GM19372 (cell line): Measurements from ENCODE around the gene CRYBG3.
A peak's percentile ranks its signal among the peaks of the same experiment; 100 is the strongest.
"Not testable (repeated sequence)": the region's sequence is repeated elsewhere in the genome, so short reads cannot be mapped to it uniquely, and the experiment has no call there.

Experiments used
- ATAC-seq: cut with Tn5 transposase; IDR thresholded peaks from one replicate; pipeline ENCODE4 v1.9.1; 2021; ENCODE audit warnings: mild to moderate bottlenecking, low read depth, moderate library complexity; ENCODE audit not compliant: unreplicated experiment

CRYBG3 gene

GRCh38 chr3:97892852-97893251 is 71.0 kb downstream of the CRYBG3 start:
- ATAC-seq: no peak

DNA sequence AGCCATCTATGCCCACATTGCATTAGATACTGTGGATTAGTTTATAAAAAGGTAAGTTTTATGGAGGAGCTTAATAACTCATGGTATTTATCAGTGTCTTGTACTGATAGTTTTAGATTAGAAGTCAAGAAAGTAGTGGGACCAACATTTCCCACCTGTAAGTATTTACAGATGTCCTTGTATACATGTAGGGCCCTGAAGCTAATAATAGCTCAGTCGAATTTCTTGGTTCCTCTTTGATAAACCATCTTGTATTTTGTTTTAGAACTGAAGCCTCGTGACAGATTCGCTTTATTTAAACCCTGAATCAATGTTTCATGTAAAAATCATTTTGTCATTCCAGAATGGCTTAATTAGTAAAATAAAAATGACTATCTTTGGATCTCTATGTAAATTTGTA is 73.4 kb downstream of the CRYBG3 start:
- ATAC-seq: peak; percentile 66

DNA sequence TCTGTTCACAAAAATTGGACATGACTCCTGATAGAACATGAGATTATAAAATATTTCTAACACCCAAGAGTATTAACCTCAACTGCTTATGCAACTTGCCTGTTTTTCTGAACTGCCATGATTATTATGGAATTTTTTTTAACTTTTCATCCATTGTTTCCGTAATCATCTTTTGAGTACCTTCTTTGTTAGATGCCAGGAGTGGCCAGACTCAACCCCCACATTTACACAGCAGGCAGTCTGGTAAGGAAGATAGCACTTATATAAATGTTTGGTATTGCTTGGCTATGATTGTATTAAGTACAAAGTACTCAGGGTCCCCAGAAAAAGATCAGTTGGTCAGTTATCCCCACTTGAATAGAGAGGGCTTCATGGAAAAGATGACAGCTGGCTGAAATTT is 74.3 kb downstream of the CRYBG3 start:
- no peak for ATAC-seq

- no peak for ATAC-seq
Measured at GRCh38 chr3:97896547-97896946, 74.7 kb downstream of the CRYBG3 start.

DNA sequence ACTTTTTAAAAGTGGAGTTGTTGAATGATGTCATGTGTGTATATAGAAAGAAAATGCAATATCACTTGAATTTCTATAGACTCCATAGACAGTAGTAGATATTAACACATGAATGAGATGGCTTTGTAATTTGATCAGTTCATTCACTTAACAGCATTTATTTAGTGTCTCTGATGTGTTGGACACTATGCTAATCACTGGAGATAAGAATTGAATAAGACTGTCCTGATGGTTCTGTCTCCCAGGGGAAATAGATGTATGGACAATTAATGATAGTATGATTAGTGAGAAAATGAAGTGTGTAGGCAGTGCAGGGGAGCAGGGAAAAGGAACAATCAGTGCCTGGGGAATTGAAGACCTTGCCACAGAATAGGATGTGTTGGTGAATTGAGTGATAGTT is 77.5 kb downstream of the CRYBG3 start:
- ATAC-seq: no peak

GRCh38 chr3:97901313-97902248 is 79.8 kb downstream of the CRYBG3 start:
- ATAC-seq: no peak

DNA sequence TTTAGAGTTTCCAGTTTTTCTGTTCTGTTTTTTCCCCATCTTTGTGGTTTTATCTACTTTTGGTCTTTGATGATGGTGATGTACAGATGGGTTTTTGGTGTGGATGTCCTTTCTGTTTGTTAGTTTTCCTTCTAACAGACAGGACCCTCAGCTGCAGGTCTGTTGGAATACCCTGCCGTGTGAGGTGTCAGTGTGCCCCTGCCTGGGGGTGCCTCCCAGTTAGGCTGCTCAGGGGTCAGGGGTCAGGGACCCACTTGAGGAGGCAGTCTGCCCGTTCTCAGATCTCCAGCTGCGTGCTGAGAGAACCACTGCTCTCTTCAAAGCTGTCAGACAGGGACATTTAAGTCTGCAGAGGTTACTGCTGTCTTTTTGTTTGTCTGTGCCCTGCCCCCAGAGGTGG is 88.0 kb downstream of the CRYBG3 start:
- ATAC-seq: not testable (repeated sequence)

GRCh38 chr3:97910236-97910831 is 88.5 kb downstream of the CRYBG3 start:
- not testable (repeated sequence) for ATAC-seq

- no peak for ATAC-seq
Measured at GRCh38 chr3:97910931-97911351, 89.1 kb downstream of the CRYBG3 start.

DNA sequence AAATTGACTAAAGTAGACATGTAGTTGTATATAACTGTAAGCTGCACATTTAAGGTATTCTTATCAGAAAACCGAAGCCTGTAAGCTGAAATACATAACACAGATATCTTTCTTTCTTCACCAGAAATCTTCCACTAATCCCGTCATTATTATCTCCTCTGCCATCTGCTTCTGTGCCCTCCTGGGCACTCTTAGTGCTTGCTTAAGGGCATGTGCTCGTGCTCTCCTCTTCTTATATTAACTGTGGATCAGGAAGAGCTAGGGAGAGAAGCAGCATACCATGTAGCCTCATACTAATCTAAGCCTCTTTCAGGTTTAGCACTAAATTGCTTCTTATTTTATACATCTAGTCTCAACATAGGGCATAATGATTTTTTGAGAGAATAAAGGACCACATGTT is 89.6 kb downstream of the CRYBG3 start:
- ATAC-seq: no peak

- ATAC-seq: no peak
Measured at GRCh38 chr3:97914388-97914787, 92.6 kb downstream of the CRYBG3 start.

- ATAC-seq: no peak
Measured at GRCh38 chr3:97916576-97916975, 94.8 kb downstream of the CRYBG3 start.

DNA sequence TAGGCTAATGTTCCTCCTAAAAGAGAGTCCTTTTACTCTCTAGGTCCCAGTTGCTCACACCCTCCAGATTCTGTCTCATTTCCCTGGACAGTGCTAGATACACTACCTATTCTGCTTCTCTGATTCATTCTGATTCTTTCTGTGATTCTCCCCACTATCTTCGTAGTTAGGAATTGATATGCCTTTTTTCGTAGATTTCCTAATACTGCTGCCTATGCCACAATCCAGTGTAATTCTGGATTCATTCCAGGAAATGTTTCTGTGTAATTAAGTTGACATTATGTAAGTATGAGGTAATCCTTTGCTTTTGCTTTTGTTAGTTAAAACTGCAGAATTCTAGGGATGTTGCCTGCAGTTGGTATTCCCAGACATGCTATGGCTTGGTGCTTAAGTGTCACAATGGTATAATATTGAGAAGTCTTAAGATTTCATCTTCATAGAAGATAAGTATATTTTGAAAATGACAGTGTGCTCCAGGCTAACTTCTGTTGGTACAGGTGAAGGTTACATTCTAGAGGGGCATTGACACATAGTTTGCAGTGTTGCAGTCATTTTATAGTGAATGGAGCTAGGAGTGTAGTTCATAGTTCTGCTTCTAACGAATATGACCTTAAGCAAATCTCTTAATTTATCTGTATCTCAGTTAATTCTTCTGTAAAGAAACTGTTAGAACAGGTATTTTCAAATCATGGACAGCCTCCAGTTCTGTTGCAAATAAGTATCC is 96.2 kb downstream of the CRYBG3 start:
- ATAC-seq: no peak

- no peak for ATAC-seq
Measured at GRCh38 chr3:97927704-97928103, 105.9 kb downstream of the CRYBG3 start.

DNA sequence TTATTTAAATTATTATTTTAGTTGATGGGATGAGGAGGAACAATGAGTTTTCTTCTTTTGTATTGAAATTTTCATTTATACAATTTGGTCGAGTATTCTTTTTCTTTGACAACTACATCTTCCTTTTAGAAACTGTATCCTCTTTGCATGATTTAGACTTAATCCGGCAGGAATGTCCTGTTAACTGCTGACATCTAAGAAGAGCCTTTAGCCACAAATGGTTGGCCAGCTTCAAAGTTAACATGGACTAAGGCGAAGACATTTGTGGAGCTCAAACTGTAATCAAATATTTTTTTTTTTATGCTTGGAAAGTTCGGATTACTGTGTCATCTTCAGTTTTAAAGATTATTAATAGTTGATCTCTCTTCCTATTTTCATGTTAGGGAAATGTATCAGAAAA is 107.2 kb downstream of the CRYBG3 start:
- ATAC-seq: no peak

DNA sequence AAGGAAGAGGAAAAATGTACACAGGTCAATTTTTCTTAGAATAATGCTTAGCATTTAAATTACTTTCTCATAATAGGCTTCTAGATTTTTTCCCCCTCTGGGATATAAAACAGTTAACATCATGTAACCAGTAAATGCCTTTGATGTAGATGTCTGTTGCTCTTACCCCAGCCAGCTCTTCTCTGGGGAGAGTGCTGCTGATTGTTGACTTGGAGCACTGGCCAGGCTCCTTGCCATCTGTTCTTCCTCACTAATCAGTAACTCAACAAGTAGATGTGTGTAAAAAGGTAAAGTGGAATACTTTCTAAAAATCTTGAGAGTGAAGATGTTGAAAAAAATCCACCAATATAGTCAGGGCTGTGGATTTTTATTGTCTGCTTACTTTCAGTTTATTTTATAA is 108.2 kb downstream of the CRYBG3 start:
- no peak for ATAC-seq

- ATAC-seq: no peak
Measured at GRCh38 chr3:97931218-97931617, 109.4 kb downstream of the CRYBG3 start.

GRCh38 chr3:97932387-97932801 is 110.6 kb downstream of the CRYBG3 start:
- no peak for ATAC-seq

DNA sequence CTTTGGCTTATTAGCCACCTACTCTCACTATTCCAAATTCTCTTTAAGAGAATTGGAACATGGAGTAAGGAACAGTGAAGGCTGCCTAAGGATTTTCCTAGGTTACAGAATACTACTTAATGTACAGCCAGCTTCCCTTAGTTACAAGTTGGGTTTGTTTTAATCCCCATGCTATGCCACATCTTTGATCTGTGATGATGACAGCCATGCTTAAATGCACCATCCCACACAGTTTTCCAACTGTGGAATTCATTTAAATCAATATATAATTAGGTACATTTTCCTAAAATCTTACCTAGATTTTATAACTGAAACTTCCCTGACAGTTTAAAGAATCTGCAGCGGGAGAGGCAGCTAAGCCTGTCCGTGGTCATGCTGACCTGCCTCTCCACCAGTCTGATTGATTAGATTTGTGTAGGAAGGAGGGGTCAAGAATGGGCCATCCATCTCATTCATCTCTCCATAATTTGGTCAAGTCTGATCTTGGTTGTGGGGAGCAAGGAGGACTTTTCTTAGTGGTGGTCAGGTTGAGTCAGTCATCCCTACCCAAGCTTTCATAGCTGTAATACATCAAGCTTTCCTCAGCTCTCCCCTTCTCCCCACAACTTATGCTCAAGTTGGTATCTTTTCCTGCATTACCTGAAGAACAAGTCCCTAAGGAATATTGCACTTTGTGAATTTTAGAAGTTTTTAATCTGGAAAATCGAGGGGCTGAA is 113.3 kb downstream of the CRYBG3 start:
- ATAC-seq: no peak

DNA sequence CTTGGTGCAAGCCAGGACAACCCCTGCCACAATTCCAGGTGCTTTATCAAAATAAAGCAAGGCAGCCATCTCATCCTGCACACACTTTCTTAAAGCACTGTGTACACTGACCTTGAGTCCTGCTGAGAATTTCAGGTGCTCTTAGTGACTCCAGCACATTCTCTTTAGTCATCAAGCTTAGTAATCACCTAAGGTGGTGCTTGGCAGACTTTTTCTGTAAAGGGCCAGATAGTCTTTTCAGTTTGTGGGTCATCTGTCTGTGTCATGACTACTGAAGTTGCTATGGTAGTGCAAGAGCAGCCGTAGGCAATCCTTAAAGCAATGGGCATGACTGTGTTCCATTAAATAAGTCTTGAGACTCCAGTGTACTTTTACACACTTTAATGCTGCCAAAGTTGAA is 114.0 kb downstream of the CRYBG3 start:
- ATAC-seq: no peak

GRCh38 chr3:97937205-97937604 is 115.4 kb downstream of the CRYBG3 start:
- no peak for ATAC-seq
